Spleen (tissue), 7 donors: ENCODE results near the gene CD276.

Experiments used
- POLR2A ChIP-seq, 3 donors: fragments of 450-650 bp; IDR thresholded peaks; one replicate each; pipeline ENCODE4 v1.5.1; 2017; ENCODE audit warnings: antibody characterized with exemption in 3 of 3, mild to moderate bottlenecking in 1 of 3
- TF ChIP-seq, protein P1 (sequence below), 11 experiments: fragments of 200-600 bp in 7 of 11; fragments of 450-650 bp in 4 of 11; sonication (generic) in 4 of 11; IDR thresholded peaks in 8 of 11; conservative IDR thresholded peaks in 3 of 11; 1 replicate in 7 of 11; 2 replicates in 4 of 11; pipeline versions ENCODE4 v1.4.0 to v1.8.0; 2016 to 2021; ENCODE audit warnings: antibody characterized with exemption in 11 of 11, inconsistent platforms in 4 of 11, mild to moderate bottlenecking in 1 of 11
- donor health status: DM: no; HTN: no; CAD: no; lungs with moderate emphysema.
- donor health status: DM: no; HTN: no; CAD: no.
- donor health status: DM: no; HTN: no; CAD: no.

DNA sequence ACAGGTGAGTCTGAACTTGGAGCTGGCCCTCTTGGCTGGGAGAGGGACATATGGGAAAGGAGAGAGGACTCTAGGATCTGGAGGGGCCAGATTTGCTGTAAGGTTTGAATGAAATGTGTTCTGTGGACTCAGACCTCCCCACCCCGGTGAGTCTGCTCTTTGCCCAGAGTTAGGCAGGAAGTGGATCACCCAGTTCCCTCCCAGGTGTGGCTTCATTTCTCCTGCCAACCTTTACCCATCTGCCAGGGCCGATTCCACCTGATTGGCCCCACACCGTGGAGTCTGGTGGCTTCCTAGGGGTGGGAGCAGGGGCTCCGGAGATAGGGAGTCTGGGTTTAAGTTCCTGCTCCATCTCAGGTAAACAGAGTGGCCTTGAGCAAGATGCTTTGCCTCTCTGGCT is 25.5 kb downstream of the CD276 start:
- TF ChIP-seq, protein P1, sequence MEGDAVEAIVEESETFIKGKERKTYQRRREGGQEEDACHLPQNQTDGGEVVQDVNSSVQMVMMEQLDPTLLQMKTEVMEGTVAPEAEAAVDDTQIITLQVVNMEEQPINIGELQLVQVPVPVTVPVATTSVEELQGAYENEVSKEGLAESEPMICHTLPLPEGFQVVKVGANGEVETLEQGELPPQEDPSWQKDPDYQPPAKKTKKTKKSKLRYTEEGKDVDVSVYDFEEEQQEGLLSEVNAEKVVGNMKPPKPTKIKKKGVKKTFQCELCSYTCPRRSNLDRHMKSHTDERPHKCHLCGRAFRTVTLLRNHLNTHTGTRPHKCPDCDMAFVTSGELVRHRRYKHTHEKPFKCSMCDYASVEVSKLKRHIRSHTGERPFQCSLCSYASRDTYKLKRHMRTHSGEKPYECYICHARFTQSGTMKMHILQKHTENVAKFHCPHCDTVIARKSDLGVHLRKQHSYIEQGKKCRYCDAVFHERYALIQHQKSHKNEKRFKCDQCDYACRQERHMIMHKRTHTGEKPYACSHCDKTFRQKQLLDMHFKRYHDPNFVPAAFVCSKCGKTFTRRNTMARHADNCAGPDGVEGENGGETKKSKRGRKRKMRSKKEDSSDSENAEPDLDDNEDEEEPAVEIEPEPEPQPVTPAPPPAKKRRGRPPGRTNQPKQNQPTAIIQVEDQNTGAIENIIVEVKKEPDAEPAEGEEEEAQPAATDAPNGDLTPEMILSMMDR (IDR thresholded peaks at IDR 0.05 in 8 of 11, conservative IDR thresholded peaks at IDR 0.05 in 3 of 11), result no peak
- TF ChIP-seq POLR2A (IDR thresholded peaks at IDR 0.05), result no peak
